Mesendoderm (in vitro differentiated cells): ENCODE measurements around the gene INPP5B.

Experiments used
- DNase-seq: peaks from one replicate; pipeline ENCODE4 v3.0.0; 2013
- H2AK5ac ChIP-seq: 2 replicates; pipeline ENCODE4 v1.6.1; 2013; ENCODE audit warnings: low read length, inconsistent platforms
- H2BK120ac ChIP-seq: 2 replicates; pipeline ENCODE4 v1.6.1; 2013; ENCODE audit warnings: low read depth, mild to moderate bottlenecking, low read length, moderate library complexity, mixed read lengths
- H2BK15ac ChIP-seq: replicated peaks from 2 replicates; pipeline ENCODE4 v1.6.1; 2013; ENCODE audit warnings: low read depth, mild to moderate bottlenecking, moderate library complexity
- H2BK5ac ChIP-seq: 2 replicates; pipeline ENCODE4 v1.6.1; 2013; ENCODE audit warnings: low read length, inconsistent platforms
- H3K18ac ChIP-seq: 2 replicates; pipeline ENCODE4 v1.6.1; 2013; ENCODE audit warnings: mild to moderate bottlenecking, low read length, mixed read lengths
- H3K23ac ChIP-seq: one replicate; pipeline ENCODE4 v1.6.1; 2013; ENCODE audit warnings: low read length
- H3K27ac ChIP-seq: 2 replicates; pipeline ENCODE4 v1.5.1; 2013; ENCODE audit warnings: low read depth, mild to moderate bottlenecking, inconsistent platforms, low read length, moderate library complexity
- H3K27me3 ChIP-seq: 2 replicates; pipeline ENCODE4 v1.6.1; 2013; ENCODE audit warnings: low read length, control low read depth, mild to moderate bottlenecking, inconsistent platforms; ENCODE audit not compliant: insufficient read depth, poor library complexity
- H3K36me3 ChIP-seq: 2 replicates; pipeline ENCODE4 v1.6.1; 2013; ENCODE audit warnings: low read length, inconsistent platforms; ENCODE audit not compliant: control insufficient read depth, insufficient read depth
- H3K4ac ChIP-seq: one replicate; pipeline ENCODE4 v1.6.1; 2013; ENCODE audit warnings: low read depth, mild to moderate bottlenecking, low read length, moderate library complexity
- H3K4me1 ChIP-seq: 2 replicates; pipeline ENCODE4 v1.6.1; 2013; ENCODE audit warnings: low read depth, low read length, inconsistent platforms; ENCODE audit not compliant: control insufficient read depth
- H3K4me2 ChIP-seq: 2 replicates; pipeline ENCODE4 v1.6.1; 2013; ENCODE audit warnings: low read length
- H3K4me3 ChIP-seq: 2 replicates; pipeline ENCODE4 v1.5.1; 2013; ENCODE audit warnings: mild to moderate bottlenecking, low read length
- H3K56ac ChIP-seq: one replicate; pipeline ENCODE4 v1.6.1; 2013; ENCODE audit warnings: low read length
- H3K79me1 ChIP-seq: 2 replicates; pipeline ENCODE4 v1.6.1; 2013; ENCODE audit warnings: low read length, inconsistent platforms
- H3K79me2 ChIP-seq: 2 replicates; pipeline ENCODE4 v1.6.1; 2013; ENCODE audit warnings: mild to moderate bottlenecking, low read length; ENCODE audit not compliant: control insufficient read depth, insufficient read depth
- H3K9ac ChIP-seq: 2 replicates; pipeline ENCODE4 v1.6.1; 2013; ENCODE audit warnings: low read length, inconsistent platforms
- H4K5ac ChIP-seq: one replicate; pipeline ENCODE4 v1.6.1; 2013; ENCODE audit warnings: low read length
- H4K8ac ChIP-seq: one replicate; pipeline ENCODE4 v1.6.1; 2013; ENCODE audit warnings: low read depth, mild to moderate bottlenecking, control low read depth, low read length, moderate library complexity
- WGBS: extraction: QIAGEN DNeasy Blood & Tissue Kit; methylation state at CpG from one replicate; pipeline ENCODE4 v1.1.7; 2013; ENCODE audit warnings: low lambda C conversion rate, missing lambda C conversion rate; ENCODE audit not compliant: insufficient coverage; ENCODE audit errors: extremely low coverage; 5-methylcytosine and 5-hydroxymethylcytosine counted together

The INPP5B gene

GRCh38 chr1:37825506-37825905, 121.3 kb downstream of the INPP5B start:
- no CpG with 5 or more reads among the region's 2 CpGs for WGBS
- Histone ChIP-seq H3K56ac (no peak overlapping the region), H4K5ac (no peak overlapping the region), H3K27me3 (no peaks in the 10 kb centered on the region), H3K9ac (no peak overlapping the region), H3K4me3 (no peak overlapping the region), H3K79me1 (no peaks in the 10 kb centered on the region), H3K27ac (no peak overlapping the region), H3K23ac (no peak overlapping the region), H2AK5ac (no peak overlapping the region), H2BK120ac (no peak overlapping the region), H3K4me1 (no peaks in the 10 kb centered on the region), H4K8ac (no peak overlapping the region), H2BK5ac (no peak overlapping the region), H2BK15ac (no peak overlapping the region), H3K79me2 (no peaks in the 10 kb centered on the region), H3K18ac (no peak overlapping the region), H3K4ac (no peak overlapping the region), H3K4me2 (no peak overlapping the region), H3K36me3 (peaks cover 4% of the 10 kb centered on the region)
- DNase-seq, result no peak

- no peaks in the 10 kb centered on the region for H3K4me1 ChIP-seq
- no peak for DNase-seq
- H4K8ac ChIP-seq, result no peak overlapping the region
- H2AK5ac ChIP-seq, result no peak overlapping the region
- H2BK15ac ChIP-seq, result no peak overlapping the region
- no peak overlapping the region for H3K18ac ChIP-seq
- no peak overlapping the region for H3K27ac ChIP-seq
- H4K5ac ChIP-seq, result no peak overlapping the region
- H3K36me3 ChIP-seq, result peaks cover 5% of the 10 kb centered on the region
- H3K4me3 ChIP-seq, result no peak overlapping the region
- H3K4ac ChIP-seq, result no peak overlapping the region
- WGBS, result no CpG with 5 or more reads among the region's 2 CpGs
- H3K27me3 ChIP-seq, result no peaks in the 10 kb centered on the region
- H2BK5ac ChIP-seq, result no peak overlapping the region
- no peak overlapping the region for H2BK120ac ChIP-seq
- H3K56ac ChIP-seq, result no peak overlapping the region
- no peak overlapping the region for H3K23ac ChIP-seq
- no peaks in the 10 kb centered on the region for H3K79me2 ChIP-seq
- H3K79me1 ChIP-seq, result no peaks in the 10 kb centered on the region
- no peak overlapping the region for H3K9ac ChIP-seq
- H3K4me2 ChIP-seq, result no peak overlapping the region
Observed at GRCh38 chr1:37824001-37824400, 122.9 kb downstream of the INPP5B start.

- no peaks in the 10 kb centered on the region for H3K27me3 ChIP-seq
- H3K56ac ChIP-seq, result no peak overlapping the region
- no peaks in the 10 kb centered on the region for H3K4me1 ChIP-seq
- no peak overlapping the region for H2BK5ac ChIP-seq
- H3K36me3 ChIP-seq, result peaks cover 3% of the 10 kb centered on the region
- no peak overlapping the region for H2BK120ac ChIP-seq
- WGBS, result no CpG with 5 or more reads among the region's 9 CpGs
- no peaks in the 10 kb centered on the region for H3K79me1 ChIP-seq
- no peak overlapping the region for H3K27ac ChIP-seq
- H2BK15ac ChIP-seq, result no peak overlapping the region
- DNase-seq, result no peak
- H3K23ac ChIP-seq, result no peak overlapping the region
- H3K4me3 ChIP-seq, result no peak overlapping the region
- no peaks in the 10 kb centered on the region for H3K79me2 ChIP-seq
- no peak overlapping the region for H2AK5ac ChIP-seq
- no peak overlapping the region for H4K8ac ChIP-seq
- no peak overlapping the region for H3K18ac ChIP-seq
- no peak overlapping the region for H3K9ac ChIP-seq
- H3K4ac ChIP-seq, result no peak overlapping the region
- no peak overlapping the region for H4K5ac ChIP-seq
- no peak overlapping the region for H3K4me2 ChIP-seq
Observed at GRCh38 chr1:37822906-37823815, 123.7 kb downstream of the INPP5B start.

- Histone ChIP-seq H3K27me3 (no peaks in the 10 kb centered on the region), H3K4me3 (no peak overlapping the region), H3K4me1 (no peaks in the 10 kb centered on the region), H2BK5ac (no peak overlapping the region), H3K9ac (no peak overlapping the region), H3K23ac (no peak overlapping the region), H3K36me3 (peaks cover 3% of the 10 kb centered on the region), H3K18ac (no peak overlapping the region), H3K27ac (no peak overlapping the region), H2BK15ac (no peak overlapping the region), H2BK120ac (no peak overlapping the region), H3K56ac (no peak overlapping the region), H3K4me2 (no peak overlapping the region), H4K5ac (no peak overlapping the region), H2AK5ac (no peak overlapping the region), H4K8ac (no peak overlapping the region), H3K4ac (no peak overlapping the region), H3K79me2 (no peaks in the 10 kb centered on the region), H3K79me1 (no peaks in the 10 kb centered on the region)
- DNase-seq, result no peak
- WGBS, result no CpG with 5 or more reads among the region's 2 CpGs
Observed at GRCh38 chr1:37821481-37821880, 125.4 kb downstream of the INPP5B start.

GRCh38 chr1:37817481-37817880, 129.4 kb downstream of the INPP5B start:
- no peak overlapping the region for H3K4me2 ChIP-seq
- H3K79me1 ChIP-seq, result no peaks in the 10 kb centered on the region
- no peak overlapping the region for H2BK5ac ChIP-seq
- WGBS, result no CpG with 5 or more reads among the region's 2 CpGs
- H2AK5ac ChIP-seq, result no peak overlapping the region
- peaks cover 3% of the 10 kb centered on the region for H3K36me3 ChIP-seq
- no peak overlapping the region for H4K5ac ChIP-seq
- no peak overlapping the region for H3K23ac ChIP-seq
- H3K27ac ChIP-seq, result no peak overlapping the region
- no peaks in the 10 kb centered on the region for H3K4me1 ChIP-seq
- H3K27me3 ChIP-seq, result no peaks in the 10 kb centered on the region
- H3K4me3 ChIP-seq, result no peak overlapping the region
- no peak overlapping the region for H3K56ac ChIP-seq
- H3K79me2 ChIP-seq, result no peaks in the 10 kb centered on the region
- H4K8ac ChIP-seq, result no peak overlapping the region
- H2BK15ac ChIP-seq, result no peak overlapping the region
- H3K9ac ChIP-seq, result no peak overlapping the region
- H2BK120ac ChIP-seq, result no peak overlapping the region
- no peak overlapping the region for H3K4ac ChIP-seq
- peak; percentile 64 for DNase-seq
- no peak overlapping the region for H3K18ac ChIP-seq

GRCh38 chr1:37814252-37814651, 132.6 kb downstream of the INPP5B start:
- Histone ChIP-seq H3K79me1 (peaks cover under 1% of the 10 kb centered on the region), H4K5ac (no peak overlapping the region), H3K4me1 (no peaks in the 10 kb centered on the region), H3K4me2 (no peak overlapping the region), H3K27ac (no peak overlapping the region), H3K27me3 (no peaks in the 10 kb centered on the region), H2BK120ac (no peak overlapping the region), H2BK15ac (no peak overlapping the region), H3K36me3 (no peaks in the 10 kb centered on the region), H3K4ac (no peak overlapping the region), H3K4me3 (no peak overlapping the region), H2BK5ac (no peak overlapping the region), H3K9ac (no peak overlapping the region), H2AK5ac (no peak overlapping the region), H3K79me2 (no peaks in the 10 kb centered on the region), H4K8ac (no peak overlapping the region), H3K56ac (no peak overlapping the region), H3K18ac (no peak overlapping the region), H3K23ac (no peak overlapping the region)
- DNase-seq, result no peak
- no CpG with 5 or more reads among the region's 7 CpGs for WGBS
